ENCODE data around the gene IL20RB.

IL20RB gene

GRCh38 chr3:136928240-136928639, 29.5 kb upstream of the IL20RB start:
- intact Hi-C loops (cut with DNase I; ENCODE audit: low total_unique reads), result no loop called here
- Histone ChIP-seq H3K4me3 (no peak overlapping the region), H3K9me3 (no peaks in the 10 kb centered on the region), H3K4me1 (peaks cover 0 to 13% (median 0%) of the 10 kb centered on the region in 4 donors), H3K27me3 (no peaks in the 10 kb centered on the region), H3K36me3 (no peaks in the 10 kb centered on the region), H3K27ac (no peak overlapping the region)
- DNase-seq, result no peak
- TF ChIP-seq CTCF (IDR thresholded peaks at IDR 0.05), result no peak

- no peaks in the 10 kb centered on the region for H3K9me3 ChIP-seq
- peak; percentile 62 to 70 for DNase-seq
- TF ChIP-seq CTCF (IDR thresholded peaks at IDR 0.05), result no peak
- H3K4me1 ChIP-seq, result peaks cover 0 to 13% (median 0%) of the 10 kb centered on the region in 4 donors
- peak overlapping the region in 1 of 2 donors; percentile 15 for H3K27ac ChIP-seq
- H3K36me3 ChIP-seq, result peaks cover 0 to 13% (median 0%) of the 10 kb centered on the region in 3 donors
- intact Hi-C loops (cut with DNase I; ENCODE audit: low total_unique reads), result no loop called here
- H3K27me3 ChIP-seq, result no peaks in the 10 kb centered on the region
- peak overlapping the region in 1 of 2 donors; percentile 2 for H3K4me3 ChIP-seq
Observed at GRCh38 chr3:136929977-136930670, 27.7 kb upstream of the IL20RB start.

DNA sequence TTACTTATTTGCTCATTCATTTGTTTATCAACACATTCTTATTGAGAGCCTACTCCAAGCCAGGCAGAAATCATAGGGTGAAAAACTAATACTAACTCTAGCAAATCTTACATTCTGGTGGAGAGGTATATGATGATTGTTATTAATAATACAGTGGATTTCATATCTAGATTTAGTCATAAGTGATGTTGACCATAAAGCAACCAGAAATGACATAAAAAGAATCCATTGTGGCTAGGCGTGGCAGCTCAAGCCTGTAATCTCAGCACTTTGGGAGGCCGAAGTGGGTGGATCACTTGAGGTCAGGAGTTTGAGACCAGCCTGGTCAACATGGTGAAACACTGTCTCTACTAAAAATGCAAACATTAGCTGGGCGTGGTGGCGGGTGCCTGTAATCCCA, 26.2 kb upstream of the IL20RB start:
- intact Hi-C loops (cut with DNase I; ENCODE audit: low total_unique reads), result no loop called here
- H3K36me3 ChIP-seq, result peaks cover 0 to 13% (median 7%) of the 10 kb centered on the region in 3 donors
- H3K9me3 ChIP-seq, result no peaks in the 10 kb centered on the region
- H3K27me3 ChIP-seq, result no peaks in the 10 kb centered on the region
- peaks cover 0 to 13% (median 0%) of the 10 kb centered on the region in 4 donors for H3K4me1 ChIP-seq
- no peak for DNase-seq
- no peak for TF ChIP-seq CTCF (IDR thresholded peaks at IDR 0.05)
- no peak overlapping the region for H3K27ac ChIP-seq
- peak overlapping the region in 1 of 2 donors; percentile 4 for H3K4me3 ChIP-seq

- DNase-seq, result no peak
- no peak for TF ChIP-seq CTCF (IDR thresholded peaks at IDR 0.05)
- H3K4me3 ChIP-seq, result no peak overlapping the region
- intact Hi-C loops (cut with DNase I; ENCODE audit: low total_unique reads), result no loop called here
- H3K4me1 ChIP-seq, result peaks cover 0 to 13% (median 0%) of the 10 kb centered on the region in 4 donors
- peaks cover 0 to 13% (median 8%) of the 10 kb centered on the region in 3 donors for H3K36me3 ChIP-seq
- no peaks in the 10 kb centered on the region for H3K9me3 ChIP-seq
- no peaks in the 10 kb centered on the region for H3K27me3 ChIP-seq
- H3K27ac ChIP-seq, result no peak overlapping the region
Observed at GRCh38 chr3:136932523-136932922, 25.3 kb upstream of the IL20RB start.

- no peak for TF ChIP-seq CTCF (IDR thresholded peaks at IDR 0.05)
- H3K4me1 ChIP-seq, result peaks cover 0 to 13% (median 0%) of the 10 kb centered on the region in 4 donors
- no peak for DNase-seq
- intact Hi-C loops (cut with DNase I; ENCODE audit: low total_unique reads), result no loop called here
- H3K9me3 ChIP-seq, result no peaks in the 10 kb centered on the region
- H3K27ac ChIP-seq, result no peak overlapping the region
- peaks cover 0 to 13% (median 8%) of the 10 kb centered on the region in 3 donors for H3K36me3 ChIP-seq
- H3K4me3 ChIP-seq, result no peak overlapping the region
- H3K27me3 ChIP-seq, result no peaks in the 10 kb centered on the region
Observed at GRCh38 chr3:136932978-136933772, 24.6 kb upstream of the IL20RB start.
